OCI-LY1 (cell line): Measurements from ENCODE around the gene ULK4.

Experiments used
- CTCF ChIP-seq: fragments of 200-600 bp; sonication (generic), shearing (Covaris generic); IDR thresholded peaks from 2 replicates; pipeline ENCODE4 v1.5.1; 2017; ENCODE audit warnings: mild to moderate bottlenecking, antibody characterized with exemption, low read length, moderate library complexity, mixed read lengths
- EZH2 ChIP-seq: fragments of 200-600 bp; sonication (generic), shearing (Covaris generic); IDR thresholded peaks from 2 replicates; pipeline ENCODE4 v1.8.0; 2017; ENCODE audit warnings: borderline replicate concordance, mixed run types, mild to moderate bottlenecking, antibody characterized with exemption, low read length, moderate library complexity, mixed read lengths

DNA sequence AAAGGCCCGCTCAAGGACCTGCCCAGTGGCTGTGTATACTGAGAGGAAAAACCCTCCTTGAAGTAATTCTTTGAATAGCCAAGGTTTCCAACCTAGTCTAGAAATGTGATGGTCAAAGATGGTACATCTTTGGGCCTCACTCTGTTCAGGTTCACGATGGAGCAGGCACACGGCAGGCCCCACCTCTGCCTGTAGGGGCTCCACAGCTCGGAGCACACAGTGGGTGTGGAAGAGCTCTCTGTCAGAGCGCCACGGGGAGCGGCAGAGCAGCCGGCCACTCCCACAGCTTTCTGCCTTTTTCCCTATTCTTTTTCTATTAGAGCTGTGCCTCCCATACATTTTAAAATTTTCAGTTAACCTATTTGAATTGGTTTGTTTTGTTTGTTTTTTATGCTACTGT, 673.1 kb downstream of the ULK4 start:
- TF ChIP-seq CTCF (no peak), EZH2 (no peak)
